MCF 10A (cell line): ENCODE measurements around the gene PYCARD. TPM values are rescaled to one million over a fixed set of nuclear protein-coding genes. Genes with fewer than 3 reads are reported as not detected.

Experiments
- BruUV-seq: library from RNA; stranded (reverse); fragments of 400-500 nt; replicated peaks from 2 replicates; lab custom pipeline; 2021; lab: Mats Ljungman, UMichigan
- CTCF ChIA-PET: fragments of 300-600 bp; sonication (Branson Sonifier 250); formaldehyde crosslinking; extraction: SDS; loops from one replicate; lab custom pipeline; 2021; ENCODE audit warnings: antibody characterized with exemption, inconsistent platforms; lab: Yijun Ruan, JAX
- POLR2A ChIA-PET: fragments of 300-600, 350-650 bp; sonication (Branson Sonifier 250); formaldehyde crosslinking; extraction: SDS; loops from one replicate; lab custom pipeline; 2020; ENCODE audit warnings: antibody characterized with exemption, inconsistent platforms; lab: Yijun Ruan, JAX
- DNase-seq: peaks from one replicate; pipeline ENCODE4 v3.0.0-alpha.2; 2018; ENCODE audit not compliant: unreplicated experiment
- H3K27ac Mint-ChIP-seq: one replicate; pipeline ENCODE4 v1.8.0; 2022; ENCODE audit warnings: mild to moderate bottlenecking, low read depth, mixed read lengths; ENCODE audit not compliant: unreplicated experiment
- H3K27me3 Mint-ChIP-seq: one replicate; pipeline ENCODE4 v1.8.0; 2022; ENCODE audit warnings: mixed read lengths; ENCODE audit not compliant: insufficient read depth, unreplicated experiment
- H3K36me3 Mint-ChIP-seq: one replicate; pipeline ENCODE4 v1.8.0; 2022; ENCODE audit warnings: mild to moderate bottlenecking, moderate library complexity, mixed read lengths; ENCODE audit not compliant: insufficient read depth, unreplicated experiment
- H3K4me1 Mint-ChIP-seq: one replicate; pipeline ENCODE4 v1.8.0; 2022; ENCODE audit warnings: mixed read lengths; ENCODE audit not compliant: insufficient read depth, unreplicated experiment
- H3K4me3 Mint-ChIP-seq: one replicate; pipeline ENCODE4 v1.8.0; 2022; ENCODE audit warnings: mild to moderate bottlenecking, moderate library complexity, mixed read lengths; ENCODE audit not compliant: unreplicated experiment
- H3K9me3 Mint-ChIP-seq: one replicate; pipeline ENCODE4 v1.8.0; 2022; ENCODE audit warnings: mixed read lengths; ENCODE audit not compliant: unreplicated experiment
- CTCF ChIP-seq: fragments of 200-600 bp; IDR thresholded peaks from one replicate; pipeline ENCODE4 v1.8.0; 2022; ENCODE audit warnings: antibody characterized with exemption, mild to moderate bottlenecking; ENCODE audit not compliant: unreplicated experiment
- intact Hi-C: fragments of 100-400 bp; cut with micrococcal nuclease; formaldehyde crosslinking; loops from 2 replicates; pipeline ENCODE4 v1.14.1; 2022
- total RNA-seq: library from RNA; stranded (reverse); gene quantifications from 2 replicates; pipeline ENCODE4 v1.2.3, GENCODE V29; 2022

PYCARD gene
- total RNA-seq, 1 experiment from 2014 or later = 0.47 TPM

- no peak for TF ChIP-seq CTCF
- Mint-ChIP-seq H3K36me3 (no peaks in the 10 kb centered on the region), H3K4me3 (peak overlapping the region; percentile 49), H3K9me3 (no peaks in the 10 kb centered on the region), H3K27me3 (peaks cover 49% of the 10 kb centered on the region), H3K27ac (no peak overlapping the region), H3K4me1 (no peaks in the 10 kb centered on the region)
- POLR2A ChIA-PET = interaction anchor here (0.9 to 1.1 kb wide), 2 partner anchors 9 to 20 kb away, joined by 3 to 4 read pairs; no protein-coding TSS in a partner anchor
- peak; percentile 48 for DNase-seq
- no TSS peak for BruUV-seq
- intact Hi-C loops = no loop called here
- CTCF ChIA-PET = interaction anchor here (0.7 to 1.6 kb wide), 6 partner anchors 14 to 653 kb away, joined by 3 read pairs; no protein-coding TSS in a partner anchor
These were observed 13.0 kb upstream of the PYCARD start for GRCh38 chr16:31215287-31216162.

- intact Hi-C loops = no loop called here
- peaks cover 45% of the 10 kb centered on the region for H3K27me3 Mint-ChIP-seq
- H3K27ac Mint-ChIP-seq = no peak overlapping the region
- peak overlapping the region; percentile 49 for H3K4me3 Mint-ChIP-seq
- no TSS peak for BruUV-seq
- CTCF ChIA-PET = interaction anchor here (0.7 to 0.8 kb wide), 3 partner anchors 13 to 89 kb away, joined by 3 read pairs; no protein-coding TSS in a partner anchor
- no peaks in the 10 kb centered on the region for H3K36me3 Mint-ChIP-seq
- no peak for TF ChIP-seq CTCF
- no peaks in the 10 kb centered on the region for H3K9me3 Mint-ChIP-seq
- no peak for DNase-seq
- POLR2A ChIA-PET = interaction anchor here (0.6 to 1.1 kb wide), 3 partner anchors 8 to 32 kb away, joined by 3 to 4 read pairs (median 3); no protein-coding TSS in a partner anchor
- H3K4me1 Mint-ChIP-seq = no peaks in the 10 kb centered on the region
These were observed 12.2 kb upstream of the PYCARD start for GRCh38 chr16:31214708-31215286.

DNA sequence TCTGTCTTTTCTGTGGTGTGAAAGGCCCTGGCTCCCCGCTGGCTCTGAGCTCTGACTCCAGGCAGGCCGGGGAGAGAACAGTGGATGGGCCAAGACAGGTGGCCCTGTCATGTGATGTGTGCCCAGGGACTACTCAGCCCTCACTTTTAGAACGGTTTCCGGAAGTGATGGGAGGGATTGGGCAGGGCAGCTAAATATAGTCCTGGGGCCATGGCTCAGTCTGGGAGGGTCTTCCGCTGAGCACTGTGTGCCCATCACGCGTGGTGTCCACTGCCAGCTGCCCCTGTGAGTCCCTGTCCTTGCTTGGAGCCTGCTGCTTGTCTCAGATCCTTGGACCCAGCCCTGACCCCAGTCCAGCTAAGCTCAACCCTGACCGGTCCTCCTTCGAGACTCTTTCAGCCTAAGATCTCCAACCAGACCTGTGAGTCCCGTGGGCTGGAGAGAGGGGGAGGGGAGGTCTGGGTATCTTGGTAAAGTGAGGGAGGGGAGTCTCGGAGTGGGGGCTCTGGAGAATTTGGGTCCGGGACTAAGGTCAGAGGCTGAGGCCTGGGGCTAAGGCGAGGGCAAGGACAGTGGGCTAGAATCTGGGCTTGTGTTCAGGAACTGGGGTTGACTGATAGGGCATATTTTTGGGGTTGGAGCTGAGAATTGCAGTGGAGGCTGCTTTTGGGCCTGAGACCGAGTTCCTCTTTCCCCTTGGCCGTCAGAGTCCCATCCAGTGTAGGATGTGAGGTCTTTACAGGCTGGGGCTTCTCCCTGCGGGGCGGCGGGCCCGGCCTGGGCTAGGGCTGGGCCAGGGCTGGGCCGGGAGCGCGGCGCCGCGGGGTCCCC is 11.5 kb upstream of the PYCARD start, which contains the start of gene TRIM72:
TRIM72 (plus strand) TSS at position 243 of the 831 bp plus-strand sequence. CDS start 620 bp downstream, outside the sequence.
- Mint-ChIP-seq H3K27ac (no peak within 1 kb of the TSS), H3K9me3 (no peaks in the 10 kb centered on the region), H3K4me3 (peak within 1 kb of the TSS; percentile 49), H3K4me1 (no peaks in the 10 kb centered on the region), H3K27me3 (peaks cover 45% of the 10 kb centered on the region), H3K36me3 (no peaks in the 10 kb centered on the region)
- no peak for TF ChIP-seq CTCF
- ChIA-PET POLR2A (interaction anchor here (0.6 kb wide), 1 partner anchor 32 kb away, joined by 3 read pairs; no protein-coding TSS in a partner anchor), CTCF (interaction anchor here (0.7 to 0.8 kb wide), 2 partner anchors 13 to 89 kb away, joined by 3 read pairs; no protein-coding TSS in a partner anchor)
- no peak for DNase-seq
- BruUV-seq = no TSS peak
- intact Hi-C loops = no loop called here
